Activated CD8-positive, alpha-beta memory T cell treated with anti-CD3 and anti-CD28 coated beads for 48 hours (primary cell): ENCODE data around the gene SAMD4B.
"Not testable (repeated sequence)": the region's sequence is repeated elsewhere in the genome, so short reads cannot be mapped to it uniquely, and the experiment has no call there.

ENCODE experiments used
- DNase-seq, 3 experiments: peaks; one replicate each; pipeline ENCODE4 v3.0.0-alpha.2; 2020; ENCODE audit warnings: low read depth in 2 of 3, low spot score in 2 of 3

SAMD4B gene

DNA sequence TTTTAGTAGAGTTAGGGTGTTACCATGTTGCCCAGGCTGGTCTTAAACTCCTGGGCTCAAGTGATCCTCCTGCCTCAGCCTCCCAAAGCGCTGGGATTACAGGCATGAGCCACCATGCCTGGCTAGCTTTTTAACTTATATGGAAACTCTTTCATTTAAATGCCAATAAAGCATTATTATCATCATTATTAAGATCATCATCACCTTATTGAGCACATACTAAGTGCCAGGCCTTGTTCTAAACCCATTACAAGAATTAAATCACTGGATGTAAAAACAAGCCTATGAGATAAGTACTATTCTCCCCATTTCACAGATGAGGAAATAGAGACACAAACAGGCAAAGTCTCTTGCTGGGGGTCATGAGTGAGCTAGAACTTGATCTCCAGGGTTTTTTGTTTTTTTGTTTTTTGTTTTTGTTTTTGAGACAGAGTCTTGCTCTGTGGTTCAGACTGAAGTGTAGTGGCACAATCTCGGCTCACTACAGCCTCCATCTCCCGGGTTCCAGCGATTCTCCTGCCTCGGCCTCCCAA is 7.7 kb upstream of the SAMD4B start:
- no peak for DNase-seq

GRCh38 chr19:39335168-39335548 is 7.1 kb upstream of the SAMD4B start:
- DNase-seq = no peak

DNA sequence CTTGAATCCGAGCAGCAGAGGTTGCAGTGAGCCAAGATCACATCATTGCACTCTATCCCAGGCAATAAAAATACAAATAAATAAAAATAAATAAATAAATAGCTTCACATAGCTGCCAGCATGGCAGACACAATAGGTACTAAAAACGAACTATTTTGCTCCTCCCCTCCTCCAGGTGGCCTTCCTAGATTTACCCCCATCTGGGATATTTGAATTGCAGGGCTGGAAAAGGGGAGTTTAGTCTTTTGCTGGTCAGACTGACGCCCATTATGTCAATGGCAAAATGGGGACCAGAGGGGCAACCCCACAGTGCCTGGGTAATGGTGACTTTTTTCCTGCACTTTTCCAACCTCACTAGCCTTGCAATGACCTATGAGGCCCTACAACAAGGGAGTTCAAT is 5.7 kb upstream of the SAMD4B start:
- DNase-seq = no peak

- DNase-seq = no peak
Measured at GRCh38 chr19:39339674-39340073, 2.5 kb upstream of the SAMD4B start.

GRCh38 chr19:39340156-39340555 is 2.1 kb upstream of the SAMD4B start:
- DNase-seq = not testable (repeated sequence)

GRCh38 chr19:39341129-39341718 is 997 bp upstream of the SAMD4B start:
- DNase-seq = peak in 1 of 3 experiments; percentile 37

DNA sequence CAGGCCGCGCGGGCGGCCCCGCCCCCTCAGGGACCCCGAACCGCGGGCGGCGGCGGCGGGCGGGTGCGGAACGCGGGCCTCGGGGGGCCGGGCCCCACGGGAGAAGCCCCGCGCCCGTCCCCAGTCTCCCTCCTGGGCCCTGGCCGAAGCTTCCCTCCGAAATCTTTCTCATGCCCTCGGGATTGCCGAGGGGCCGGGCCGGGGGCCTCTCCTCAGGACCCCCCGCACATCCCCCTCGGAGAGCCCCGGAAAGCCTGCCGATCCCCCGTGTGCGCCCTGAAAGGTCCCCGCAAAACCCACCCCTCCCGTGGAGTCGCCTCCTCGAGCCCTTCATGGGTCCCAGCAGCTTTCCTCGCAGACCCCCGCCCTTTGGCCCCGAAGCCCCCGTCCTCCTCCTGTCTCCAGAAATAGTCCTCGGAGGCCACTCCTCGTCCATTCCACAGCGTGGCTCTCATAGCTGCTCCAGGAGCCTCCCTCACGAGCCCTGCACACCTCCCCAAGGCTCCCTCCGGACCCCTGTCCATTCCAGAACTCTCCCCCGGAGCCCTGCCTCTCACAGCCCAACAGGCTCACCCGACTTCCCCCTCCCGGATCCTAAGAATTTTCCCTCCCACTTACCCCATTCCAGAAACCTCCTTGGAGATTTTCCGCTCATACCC is 555 bp downstream of the SAMD4B start:
- no peak for DNase-seq

DNA sequence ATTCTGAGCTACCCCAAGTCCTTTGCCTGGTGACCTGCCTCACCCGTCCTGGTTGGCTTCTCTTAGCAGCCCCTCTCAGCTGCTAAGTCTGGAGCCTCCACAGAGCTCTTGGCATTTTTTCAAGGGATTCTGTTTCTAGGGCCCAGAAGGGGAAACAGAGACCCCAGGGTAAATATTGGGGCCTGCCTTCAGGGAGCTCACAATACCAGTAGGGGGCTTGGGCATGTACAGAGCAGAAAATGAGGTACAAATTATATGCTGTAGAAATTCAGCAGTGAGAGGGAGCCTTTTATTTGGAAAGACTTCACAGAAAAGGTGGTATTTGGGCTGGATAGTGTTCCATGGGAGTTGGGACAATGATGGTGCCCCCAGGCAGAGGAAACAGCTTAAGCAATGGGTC is 3.7 kb downstream of the SAMD4B start:
- DNase-seq = no peak

DNA sequence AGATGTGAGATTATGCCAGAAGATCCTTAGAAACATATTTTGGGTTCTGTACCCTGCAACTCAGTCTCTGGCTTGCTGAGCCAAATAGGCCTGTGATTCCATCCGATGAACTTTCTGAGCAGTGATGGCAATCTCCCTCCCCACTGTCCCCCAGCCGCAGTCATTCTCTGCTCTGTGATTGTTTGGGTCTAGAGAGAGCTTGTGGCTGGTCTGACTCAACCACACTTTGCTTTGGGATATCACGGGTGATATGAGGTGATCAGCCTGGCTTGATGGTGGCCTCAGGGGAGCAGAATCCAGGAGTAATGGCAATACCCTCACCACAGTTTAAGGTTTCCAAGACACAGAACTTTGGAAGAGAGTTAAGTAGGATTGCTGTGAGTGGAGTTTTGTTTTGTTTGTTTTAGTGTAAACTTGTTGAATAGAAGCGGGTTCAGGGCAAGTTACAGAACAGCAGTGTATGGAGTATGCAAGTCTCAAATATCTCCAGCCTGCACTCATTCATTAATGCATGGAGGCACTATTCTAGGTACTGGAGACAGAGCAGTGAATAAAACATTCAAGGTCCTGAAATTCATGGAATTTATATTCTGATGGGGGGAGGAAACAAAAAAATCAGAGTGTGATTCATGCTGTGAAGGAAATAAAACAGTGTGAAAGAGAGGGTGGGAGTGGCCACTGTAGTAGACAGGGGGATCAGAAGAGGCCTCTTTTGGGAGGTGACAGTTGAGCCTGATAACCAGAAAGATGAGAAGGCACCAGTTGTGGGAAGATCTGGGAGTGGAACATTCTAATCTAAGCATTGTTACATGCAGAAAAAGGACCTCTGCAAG is 5.3 kb downstream of the SAMD4B start:
- DNase-seq = no peak

DNA sequence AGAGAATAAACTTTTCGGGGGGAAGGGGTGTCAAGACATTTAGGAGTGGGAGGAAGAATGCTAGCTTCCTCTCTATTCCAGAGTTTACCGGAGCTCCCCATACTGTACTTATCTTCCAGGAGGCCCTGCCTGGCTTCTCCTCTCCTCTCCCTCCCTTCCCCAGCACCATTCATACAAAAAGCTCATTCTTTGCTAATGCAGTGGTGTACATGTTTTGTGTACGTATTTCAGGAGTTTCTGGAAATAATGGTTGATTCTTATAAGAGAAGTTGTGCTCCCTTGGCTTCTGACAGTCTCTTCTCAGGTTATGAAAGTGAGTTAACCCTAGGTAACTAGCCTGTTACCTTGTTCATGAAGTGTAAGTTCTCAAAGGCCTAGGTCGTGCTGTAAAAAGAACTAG is 7.1 kb downstream of the SAMD4B start:
- DNase-seq = no peak

GRCh38 chr19:39350156-39350555 is 7.9 kb downstream of the SAMD4B start:
- no peak for DNase-seq

DNA sequence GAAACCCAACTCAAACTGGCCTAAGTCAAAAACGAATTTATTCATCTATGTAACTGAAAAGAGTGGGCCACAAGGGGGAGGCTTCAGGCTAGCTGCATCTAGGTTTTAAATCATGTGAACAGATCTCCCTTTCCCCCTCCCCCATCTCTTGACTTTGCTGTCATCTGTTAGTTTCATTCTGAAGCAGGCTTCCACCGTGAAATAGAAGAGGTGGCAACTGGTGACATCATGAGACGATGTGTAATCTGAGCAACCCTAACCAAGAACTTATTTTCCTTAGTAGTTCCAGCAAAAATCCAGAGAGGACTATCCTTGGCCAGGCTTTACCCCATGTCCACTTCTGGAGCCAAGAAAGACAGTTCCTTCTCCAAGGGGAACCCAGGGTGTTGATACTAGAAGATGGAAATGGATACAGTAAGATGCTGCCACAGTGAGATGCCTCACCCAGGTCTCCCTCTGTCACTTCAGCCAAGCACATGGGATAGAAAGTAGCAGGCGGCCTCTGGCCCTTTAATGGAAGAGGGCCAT is 9.4 kb downstream of the SAMD4B start:
- DNase-seq = peak in 1 of 3 experiments; percentile 21

GRCh38 chr19:39352381-39353255 is 10.4 kb downstream of the SAMD4B start:
- no peak for DNase-seq

DNA sequence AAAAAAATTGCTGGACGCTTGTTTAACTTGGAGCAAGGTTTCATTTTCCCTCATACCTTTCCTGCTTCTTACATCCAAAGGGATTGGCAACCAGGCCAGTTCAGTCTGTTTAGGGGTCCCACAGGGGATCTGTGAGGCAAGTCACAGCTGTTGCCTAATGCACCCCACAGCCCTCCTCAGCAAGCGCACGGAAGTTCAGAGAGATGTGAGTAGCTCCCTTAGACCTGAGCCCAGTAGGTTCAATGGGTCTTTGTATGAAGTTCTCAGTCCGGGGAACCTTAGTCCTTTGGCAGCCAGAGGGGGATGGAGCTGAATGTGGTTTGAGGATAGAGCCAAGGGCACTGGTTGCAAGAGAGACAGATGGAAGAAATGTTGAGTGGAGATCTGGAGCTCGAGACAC is 13.0 kb downstream of the SAMD4B start:
- DNase-seq = no peak

- DNase-seq = no peak
Measured at GRCh38 chr19:39356073-39356472, 13.9 kb downstream of the SAMD4B start.

GRCh38 chr19:39356647-39357046 is 14.4 kb downstream of the SAMD4B start:
- DNase-seq = no peak

- DNase-seq = no peak
Measured at GRCh38 chr19:39359026-39359425, 16.8 kb downstream of the SAMD4B start.

- no peak for DNase-seq
Measured at GRCh38 chr19:39360599-39360998, 18.4 kb downstream of the SAMD4B start.

DNA sequence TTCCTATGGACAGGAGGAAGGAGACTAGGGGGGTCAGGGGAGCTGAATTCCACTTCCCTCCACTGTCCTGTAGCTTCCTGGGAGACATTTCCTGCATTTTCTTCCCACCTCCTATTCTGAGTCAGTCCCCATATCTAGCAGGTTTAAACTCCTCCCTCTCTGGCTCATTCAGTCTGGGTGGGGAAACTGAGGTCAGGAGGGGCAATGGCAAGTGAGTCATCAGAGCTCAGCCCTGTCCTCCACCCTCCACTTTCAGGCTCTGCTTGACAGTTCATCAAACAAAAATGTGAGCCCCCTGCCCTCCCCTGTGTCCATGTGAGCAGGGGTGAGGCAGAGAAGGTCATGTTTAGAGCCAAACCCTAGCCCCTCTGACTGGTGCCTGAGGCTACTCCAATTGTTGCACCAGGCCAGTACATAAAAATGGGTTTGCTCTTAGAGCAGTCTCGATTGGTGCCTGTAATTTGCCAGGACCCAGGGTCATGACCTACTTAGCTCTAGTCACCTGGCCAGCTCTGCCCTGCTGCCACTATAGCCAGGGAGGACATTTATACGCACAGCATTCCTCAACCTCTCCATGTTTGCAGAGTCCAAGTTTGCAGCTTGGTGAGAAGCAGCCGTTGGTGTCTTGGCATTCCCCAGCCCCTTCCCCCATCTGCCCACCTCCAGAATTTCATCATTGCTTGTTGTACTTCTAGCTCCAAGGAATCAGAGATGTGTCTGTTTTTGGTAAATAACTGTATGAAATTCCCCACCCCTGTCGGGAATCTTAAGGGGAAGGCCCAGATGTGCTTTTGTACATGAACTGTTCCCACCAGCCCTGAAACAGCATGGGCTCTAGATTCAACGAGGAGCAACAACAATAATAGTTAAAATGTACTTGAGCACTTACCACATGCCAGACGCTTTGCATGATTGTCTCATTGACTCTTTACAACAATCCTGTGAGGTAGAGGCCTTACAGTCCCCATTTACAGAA is 20.7 kb downstream of the SAMD4B start:
- no peak for DNase-seq
